PC-9 (cell line): ENCODE results near the gene BAIAP2.

Source experiments
- CTCF ChIP-seq: fragments of 200-600 bp; sonication (generic); conservative IDR thresholded peaks from 2 replicates; pipeline ENCODE4 v1.6.1; 2017; ENCODE audit warnings: mixed run types, antibody characterized with exemption, mild to moderate bottlenecking, moderate library complexity
- EZH2 ChIP-seq: fragments of 200-600 bp; sonication (generic); IDR thresholded peaks from 2 replicates; pipeline ENCODE4 v1.8.0; 2017; ENCODE audit warnings: antibody characterized with exemption, low read depth

- TF ChIP-seq CTCF (no peak), EZH2 (no peak)
These were observed 22.1 kb upstream of the BAIAP2 start for GRCh38 chr17:81012574-81013447.
